Neural crest cell (in vitro differentiated cells): ENCODE results near the gene FAN1. TPM values are rescaled to one million over a fixed set of nuclear protein-coding genes. Genes with fewer than 3 reads are reported as not detected.

Source experiments
- DNase-seq: peaks from one replicate; pipeline ENCODE4 v3.0.0; 2021; ENCODE audit warnings: low read depth, mixed read lengths, low spot score
- H3K27ac Mint-ChIP-seq: one replicate; pipeline ENCODE4 v1.8.0; 2021; ENCODE audit warnings: mild to moderate bottlenecking, mixed read lengths; ENCODE audit not compliant: unreplicated experiment
- H3K27me3 Mint-ChIP-seq: 2 replicates; pipeline ENCODE4 v1.8.0; 2021; ENCODE audit warnings: low read depth, mild to moderate bottlenecking, mixed read lengths
- H3K36me3 Mint-ChIP-seq: 2 replicates; pipeline ENCODE4 v1.8.0; 2021; ENCODE audit warnings: low read depth, mild to moderate bottlenecking, mixed read lengths
- H3K4me1 Mint-ChIP-seq: 2 replicates; pipeline ENCODE4 v1.8.0; 2021; ENCODE audit warnings: mixed read lengths
- H3K4me3 Mint-ChIP-seq: one replicate; pipeline ENCODE4 v1.8.0; 2021; ENCODE audit warnings: mild to moderate bottlenecking, mixed read lengths
- H3K9me3 Mint-ChIP-seq: 2 replicates; pipeline ENCODE4 v1.8.0; 2021; ENCODE audit warnings: mixed read lengths
- CTCF ChIP-seq: fragments of 200-600 bp; sonication (generic); conservative IDR thresholded peaks from 2 replicates; pipeline ENCODE4 v1.5.0; 2021; ENCODE audit warnings: antibody characterized with exemption, mild to moderate bottlenecking
- total RNA-seq: library from RNA; stranded (reverse); gene quantifications from 2 replicates; pipeline ENCODE4 v1.2.1, GENCODE V29; 2021

Gene FAN1
- total RNA-seq, 1 donor from 2014 or later = 24.1 TPM

- no peak for DNase-seq
- Mint-ChIP-seq H3K27me3 (no peaks in the 10 kb centered on the region), H3K4me1 (no peaks in the 10 kb centered on the region), H3K27ac (peak overlapping the region; percentile 91), H3K36me3 (peaks cover 10% of the 10 kb centered on the region), H3K9me3 (no peaks in the 10 kb centered on the region), H3K4me3 (no peak overlapping the region)
- no peak for TF ChIP-seq CTCF
Measured at GRCh38 chr15:30963681-30964080, 60.0 kb downstream of the FAN1 start.

- Mint-ChIP-seq H3K4me3 (no peak overlapping the region), H3K27me3 (no peaks in the 10 kb centered on the region), H3K4me1 (no peaks in the 10 kb centered on the region), H3K9me3 (no peaks in the 10 kb centered on the region), H3K36me3 (peaks cover 7% of the 10 kb centered on the region), H3K27ac (no peak overlapping the region)
- TF ChIP-seq CTCF = no peak
- DNase-seq = no peak
Measured at GRCh38 chr15:30969724-30970123, 66.0 kb downstream of the FAN1 start.

GRCh38 chr15:30973379-30973778 lies 69.7 kb downstream of the FAN1 start:
- DNase-seq = no peak
- Mint-ChIP-seq H3K27ac (peak overlapping the region; percentile 65), H3K27me3 (no peaks in the 10 kb centered on the region), H3K4me1 (no peaks in the 10 kb centered on the region), H3K9me3 (no peaks in the 10 kb centered on the region), H3K36me3 (peaks cover 7% of the 10 kb centered on the region), H3K4me3 (no peak overlapping the region)
- no peak for TF ChIP-seq CTCF

GRCh38 chr15:30974112-30974511 lies 70.4 kb downstream of the FAN1 start:
- Mint-ChIP-seq H3K27ac (no peak overlapping the region), H3K36me3 (peaks cover 7% of the 10 kb centered on the region), H3K9me3 (no peaks in the 10 kb centered on the region), H3K4me3 (no peak overlapping the region), H3K4me1 (no peaks in the 10 kb centered on the region), H3K27me3 (no peaks in the 10 kb centered on the region)
- TF ChIP-seq CTCF = no peak
- DNase-seq = no peak

- no peak overlapping the region for H3K4me3 Mint-ChIP-seq
- peaks cover 7% of the 10 kb centered on the region for H3K36me3 Mint-ChIP-seq
- peaks cover 11% of the 10 kb centered on the region for H3K4me1 Mint-ChIP-seq
Measured at GRCh38 chr15:30978328-30978727, 74.6 kb downstream of the FAN1 start.

More at GRCh38 chr15:30978328-30978727, 74.6 kb downstream of the FAN1 start:
- DNase-seq = no peak
- H3K27ac Mint-ChIP-seq = no peak overlapping the region
- H3K27me3 Mint-ChIP-seq = no peaks in the 10 kb centered on the region
- no peaks in the 10 kb centered on the region for H3K9me3 Mint-ChIP-seq
- no peak for TF ChIP-seq CTCF
